Measurements from ENCODE around the gene LATS2. TPM values are rescaled to one million over a fixed set of nuclear protein-coding genes. Genes with fewer than 3 reads are reported as not detected.

The LATS2 gene
- total RNA-seq, 3 donors from 2014 or later (not counting 1 experiment from before 2014, with no cell fraction given), result 28.8 to 34.8 (median 29.0) TPM

GRCh38 chr13:21006141-21007005 lies 55.0 kb downstream of the LATS2 start:
- Histone ChIP-seq H3K4me1 (ENCODE audit: control insufficient read depth, insufficient read depth, low read length) (no peaks in the 10 kb centered on the region), H3K36me3 (ENCODE audit: control insufficient read depth, insufficient read depth, low read length) (no peaks in the 10 kb centered on the region), H3K27ac (ENCODE audit: low read length) (no peak overlapping the region), H3K4me3 (ENCODE audit: low read length) (no peak overlapping the region), H3K27me3 (ENCODE audit: control insufficient read depth, insufficient read depth, low read length) (no peaks in the 10 kb centered on the region), H3K9me3 (ENCODE audit: control insufficient read depth, insufficient read depth, low read length) (no peaks in the 10 kb centered on the region)
- no peaks in the 10 kb centered on the region for H3K9me3 Mint-ChIP-seq
- TF ChIP-seq, protein P1, sequence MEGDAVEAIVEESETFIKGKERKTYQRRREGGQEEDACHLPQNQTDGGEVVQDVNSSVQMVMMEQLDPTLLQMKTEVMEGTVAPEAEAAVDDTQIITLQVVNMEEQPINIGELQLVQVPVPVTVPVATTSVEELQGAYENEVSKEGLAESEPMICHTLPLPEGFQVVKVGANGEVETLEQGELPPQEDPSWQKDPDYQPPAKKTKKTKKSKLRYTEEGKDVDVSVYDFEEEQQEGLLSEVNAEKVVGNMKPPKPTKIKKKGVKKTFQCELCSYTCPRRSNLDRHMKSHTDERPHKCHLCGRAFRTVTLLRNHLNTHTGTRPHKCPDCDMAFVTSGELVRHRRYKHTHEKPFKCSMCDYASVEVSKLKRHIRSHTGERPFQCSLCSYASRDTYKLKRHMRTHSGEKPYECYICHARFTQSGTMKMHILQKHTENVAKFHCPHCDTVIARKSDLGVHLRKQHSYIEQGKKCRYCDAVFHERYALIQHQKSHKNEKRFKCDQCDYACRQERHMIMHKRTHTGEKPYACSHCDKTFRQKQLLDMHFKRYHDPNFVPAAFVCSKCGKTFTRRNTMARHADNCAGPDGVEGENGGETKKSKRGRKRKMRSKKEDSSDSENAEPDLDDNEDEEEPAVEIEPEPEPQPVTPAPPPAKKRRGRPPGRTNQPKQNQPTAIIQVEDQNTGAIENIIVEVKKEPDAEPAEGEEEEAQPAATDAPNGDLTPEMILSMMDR (IDR thresholded peaks at IDR 0.05), result no peak
- no peak for ATAC-seq
- H3K36me3 Mint-ChIP-seq, result no peaks in the 10 kb centered on the region
- no peaks in the 10 kb centered on the region for H3K27me3 Mint-ChIP-seq (ENCODE audit: low read depth in 2 of 2)
- peak overlapping the region in 1 of 2 donors; percentile 12 for H3K27ac Mint-ChIP-seq
- H3K4me1 Mint-ChIP-seq, result peaks cover 37 to 42% of the 10 kb centered on the region in 2 donors
- H3K4me3 Mint-ChIP-seq, result no peak overlapping the region
- DNase-seq, result no peak
- intact Hi-C loops (cut with micrococcal nuclease), result no loop called here
- 94% methylated on average over 9 of the region's 11 CpGs for WGBS (ENCODE audit: insufficient coverage)

- Histone ChIP-seq H3K4me1 (ENCODE audit: control insufficient read depth, insufficient read depth, low read length) (no peaks in the 10 kb centered on the region), H3K27me3 (ENCODE audit: control insufficient read depth, insufficient read depth, low read length) (no peaks in the 10 kb centered on the region), H3K9me3 (ENCODE audit: control insufficient read depth, insufficient read depth, low read length) (no peaks in the 10 kb centered on the region), H3K4me3 (ENCODE audit: low read length) (no peak overlapping the region), H3K36me3 (ENCODE audit: control insufficient read depth, insufficient read depth, low read length) (no peaks in the 10 kb centered on the region), H3K27ac (ENCODE audit: low read length) (no peak overlapping the region)
- TF ChIP-seq, protein P1 (IDR thresholded peaks at IDR 0.05), result no peak
- ATAC-seq, result no peak
- H3K4me1 Mint-ChIP-seq, result peaks cover 29 to 30% of the 10 kb centered on the region in 2 donors
- no peaks in the 10 kb centered on the region for H3K9me3 Mint-ChIP-seq
- intact Hi-C loops (cut with micrococcal nuclease), result no loop called here
- 93% methylated on average over 3 of the region's 3 CpGs for WGBS (ENCODE audit: insufficient coverage)
- H3K27me3 Mint-ChIP-seq (ENCODE audit: low read depth in 2 of 2), result no peaks in the 10 kb centered on the region
- no peak overlapping the region for H3K27ac Mint-ChIP-seq
- DNase-seq, result no peak
- no peaks in the 10 kb centered on the region for H3K36me3 Mint-ChIP-seq
- H3K4me3 Mint-ChIP-seq, result no peak overlapping the region
These were observed 56.2 kb downstream of the LATS2 start for GRCh38 chr13:21005193-21005592.

DNA sequence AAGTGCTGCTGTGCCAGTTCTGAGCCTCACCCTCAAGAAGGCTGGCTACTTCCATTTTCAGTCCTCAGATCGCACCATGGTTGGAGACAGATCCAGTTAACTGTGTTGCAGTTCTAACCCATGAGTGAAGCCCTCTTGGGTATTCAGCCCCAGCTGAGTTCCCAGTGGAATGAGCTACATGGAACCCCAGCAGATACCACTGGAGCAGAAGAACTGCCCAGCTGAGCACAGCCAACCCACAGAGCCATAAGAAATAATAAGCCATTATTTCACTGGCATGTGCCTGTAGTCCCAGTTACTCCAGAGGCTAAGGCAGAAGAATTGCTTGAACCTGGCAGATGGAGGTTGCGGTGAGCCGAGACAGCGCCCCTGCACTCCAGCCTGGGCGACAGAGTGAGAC lies 59.9 kb downstream of the LATS2 start:
- Histone ChIP-seq H3K27me3 (ENCODE audit: control insufficient read depth, insufficient read depth, low read length) (no peaks in the 10 kb centered on the region), H3K36me3 (ENCODE audit: control insufficient read depth, insufficient read depth, low read length) (no peaks in the 10 kb centered on the region), H3K4me1 (ENCODE audit: control insufficient read depth, insufficient read depth, low read length) (no peaks in the 10 kb centered on the region), H3K4me3 (ENCODE audit: low read length) (no peak overlapping the region), H3K9me3 (ENCODE audit: control insufficient read depth, insufficient read depth, low read length) (no peaks in the 10 kb centered on the region), H3K27ac (ENCODE audit: low read length) (no peak overlapping the region)
- TF ChIP-seq, protein P1 (IDR thresholded peaks at IDR 0.05), result no peak
- ATAC-seq (no peak), DNase-seq (no peak)
- Mint-ChIP-seq H3K36me3 (no peaks in the 10 kb centered on the region), H3K9me3 (no peaks in the 10 kb centered on the region), H3K27ac (no peak overlapping the region), H3K27me3 (ENCODE audit: low read depth in 2 of 2) (no peaks in the 10 kb centered on the region), H3K4me1 (peaks cover 16 to 24% of the 10 kb centered on the region in 2 donors), H3K4me3 (no peak overlapping the region)
- WGBS (ENCODE audit: insufficient coverage), result 100% methylated on average over 3 of the region's 5 CpGs
- intact Hi-C loops (cut with micrococcal nuclease), result no loop called here
